GM19043 (cell line): ENCODE results near the gene OR4S1.
"Not testable (repeated sequence)": the region's sequence is repeated elsewhere in the genome, so short reads cannot be mapped to it uniquely, and the experiment has no call there.

Experiments
- ATAC-seq: cut with Tn5 transposase; IDR thresholded peaks from one replicate; pipeline ENCODE4 v1.9.1; 2021; ENCODE audit warnings: low read depth; ENCODE audit not compliant: unreplicated experiment

Gene OR4S1

DNA sequence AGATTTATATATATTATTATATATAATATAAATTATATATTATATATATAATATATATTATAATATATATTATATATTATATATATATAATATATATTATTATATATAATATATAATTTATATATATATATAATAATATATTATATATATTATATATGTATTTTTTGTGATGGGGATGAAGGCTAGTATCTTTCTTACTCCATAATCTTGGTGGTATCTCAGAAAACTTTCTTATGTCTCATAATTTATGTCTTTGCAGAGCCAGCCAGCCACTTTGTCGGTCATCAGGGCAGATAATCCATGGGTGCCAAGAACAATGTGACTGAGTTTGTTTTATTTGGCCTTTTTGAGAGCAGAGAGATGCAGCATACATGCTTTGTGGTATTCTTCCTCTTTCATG, at the start of gene OR4S1:
OR4S1 (plus strand) TSS at position 301 of the 400 bp plus-strand sequence; CDS start at position 301, 0 bp downstream.
- ATAC-seq: no peak

GRCh38 chr11:48261600-48261999, 44.4 kb upstream of the OR4S1 start:
- ATAC-seq: no peak

DNA sequence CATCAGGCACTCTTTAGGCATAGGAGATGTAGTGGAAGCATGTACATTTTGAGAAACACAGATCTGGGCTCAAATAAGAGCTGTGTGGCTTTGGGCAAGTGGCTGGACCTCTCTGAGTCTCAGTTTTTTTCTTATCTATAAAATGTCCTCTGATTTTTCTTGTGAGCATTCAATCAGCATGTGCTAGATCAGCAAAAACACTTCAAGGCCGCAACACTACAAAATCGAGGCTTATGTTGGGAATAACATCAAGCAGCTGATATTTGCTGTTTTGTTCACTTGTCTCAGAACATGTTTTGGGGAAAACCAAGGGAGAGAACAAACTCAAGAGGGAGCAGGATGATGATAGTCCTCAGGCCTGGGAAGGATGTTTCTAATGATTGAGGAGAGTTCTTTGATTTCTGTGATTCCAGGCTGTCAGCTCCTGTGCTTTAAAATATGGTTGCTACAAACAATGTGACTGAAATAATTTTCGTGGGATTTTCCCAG, 42.6 kb upstream of the OR4S1 start, which contains the start of gene OR4X1:
OR4X1 (plus strand) TSS at position 439 of the 489 bp plus-strand sequence; CDS start at position 439, 0 bp downstream.
- ATAC-seq: no peak

DNA sequence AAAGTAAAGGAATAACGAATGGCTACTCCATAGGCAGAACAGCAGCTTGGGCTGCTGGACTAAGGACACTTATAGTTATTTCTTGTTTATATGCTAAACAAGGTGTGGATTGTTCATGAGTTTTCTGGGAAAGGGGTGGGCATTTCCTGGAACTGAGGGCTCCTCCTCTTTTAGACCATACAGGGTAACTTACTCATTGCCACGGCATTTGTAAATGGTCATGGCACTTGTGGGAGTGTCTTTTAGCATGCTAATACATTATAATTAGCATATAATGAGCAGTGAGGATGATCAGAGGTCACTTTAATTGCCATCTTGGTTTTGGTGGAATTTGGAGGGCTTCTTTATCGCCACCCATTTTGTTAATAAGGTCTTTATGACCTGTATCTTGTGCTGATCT, 35.4 kb upstream of the OR4S1 start:
- no peak for ATAC-seq

GRCh38 chr11:48272606-48273005, 33.4 kb upstream of the OR4S1 start:
- no peak for ATAC-seq

GRCh38 chr11:48307760-48308386, 1.9 kb downstream of the OR4S1 start:
- ATAC-seq: peak; percentile 88

GRCh38 chr11:48313590-48313989, 7.6 kb downstream of the OR4S1 start:
- not testable (repeated sequence) for ATAC-seq

DNA sequence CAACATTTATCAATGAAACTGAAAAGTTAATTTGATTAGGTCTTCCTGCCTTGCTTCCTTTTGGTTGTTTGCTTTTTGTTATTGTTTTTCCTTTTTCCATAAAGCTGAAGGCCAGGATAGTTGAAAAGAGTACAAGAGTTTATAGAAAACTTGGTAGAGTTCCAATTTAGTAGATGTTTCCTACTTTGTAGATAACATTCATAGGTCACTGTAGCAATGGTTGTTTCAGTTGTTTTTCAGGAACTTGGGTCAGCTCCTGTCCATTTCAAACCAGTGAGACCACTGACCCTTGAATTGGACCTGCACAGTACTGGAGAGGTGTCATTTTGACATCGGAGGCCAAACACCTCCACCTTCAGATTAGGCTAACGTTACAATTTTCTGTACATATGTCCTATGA, 13.8 kb downstream of the OR4S1 start:
- ATAC-seq: not testable (repeated sequence)

DNA sequence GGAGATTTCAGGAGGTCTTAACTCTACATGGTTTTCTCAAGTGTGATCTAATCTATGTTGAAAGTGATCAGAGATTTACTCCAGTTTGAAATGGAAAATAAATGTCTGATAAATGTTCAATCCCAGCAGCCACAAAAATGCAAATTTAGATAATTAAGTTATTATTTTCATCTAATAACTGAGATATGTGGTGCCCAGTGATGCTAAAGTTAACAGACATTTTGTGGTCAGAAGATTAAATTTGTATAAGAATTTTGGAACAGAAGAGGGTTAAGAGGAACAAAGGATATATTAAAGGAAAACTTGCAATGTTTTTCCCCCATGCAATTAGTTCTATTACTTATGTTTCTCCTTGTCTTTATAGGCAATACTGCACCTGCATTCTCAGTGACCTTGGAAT, 18.6 kb downstream of the OR4S1 start, which contains the start of gene OR4C3:
OR4C3 (plus strand) TSS at position 301 of the 400 bp plus-strand sequence. CDS start 102 bp downstream, outside the sequence.
- ATAC-seq: not testable (repeated sequence)

DNA sequence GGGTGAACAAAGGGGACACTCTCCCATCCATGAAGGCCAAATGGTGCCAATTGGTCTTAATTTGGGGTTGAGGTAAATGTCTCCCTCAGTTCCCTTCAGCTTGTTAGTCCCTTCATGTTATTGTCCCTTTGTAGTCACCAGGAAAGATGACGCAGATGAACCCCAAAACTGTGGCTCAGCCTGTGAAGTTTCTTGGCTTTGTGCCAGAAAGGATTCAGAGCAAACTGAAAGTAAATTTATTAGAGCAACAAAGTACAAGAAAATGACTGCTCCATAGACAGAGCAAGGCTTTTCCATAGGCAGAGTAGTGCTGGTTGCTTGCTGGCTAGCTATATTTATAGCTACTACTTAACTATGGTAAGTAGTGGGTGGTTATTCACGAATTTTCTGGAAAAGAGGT, 35.4 kb downstream of the OR4S1 start:
- no peak for ATAC-seq

DNA sequence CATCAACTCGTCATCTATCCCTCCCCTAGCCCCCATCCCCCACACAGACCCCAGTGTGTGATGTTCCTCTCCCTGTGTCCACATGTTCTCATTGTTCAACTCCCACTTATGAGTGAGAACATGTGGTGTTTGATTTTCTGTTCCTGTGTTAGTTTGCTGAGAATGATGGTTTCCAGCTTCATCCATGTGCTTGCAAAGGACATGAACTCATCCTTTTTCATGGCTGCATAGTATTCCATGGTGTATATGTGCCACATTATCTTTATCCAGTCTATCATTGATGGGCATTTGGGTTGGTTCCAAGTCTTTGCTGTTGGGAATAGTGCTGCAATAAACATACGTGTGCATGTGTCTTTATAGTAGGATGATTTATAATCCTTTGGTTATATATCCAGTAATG, 36.5 kb downstream of the OR4S1 start:
- not testable (repeated sequence) for ATAC-seq

DNA sequence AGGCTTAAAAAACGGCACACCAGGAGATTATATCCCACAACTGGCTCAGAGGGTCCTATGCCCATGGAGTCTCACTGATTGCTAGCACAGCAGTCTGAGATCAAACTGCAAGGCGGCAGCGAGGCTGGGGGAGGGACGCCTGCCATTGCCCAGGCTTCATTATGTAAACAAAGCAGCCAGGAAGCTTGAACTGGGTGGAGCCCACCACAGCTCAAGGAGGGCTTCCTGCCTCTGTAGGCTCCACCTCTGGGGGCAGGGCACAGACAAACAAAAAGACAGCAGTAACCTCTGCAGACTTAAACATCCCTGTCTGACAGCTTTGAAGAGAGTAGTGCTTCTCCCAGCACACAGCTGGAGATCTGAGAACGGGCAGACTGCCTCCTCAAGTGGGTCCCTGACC, 40.3 kb downstream of the OR4S1 start:
- ATAC-seq: not testable (repeated sequence)

DNA sequence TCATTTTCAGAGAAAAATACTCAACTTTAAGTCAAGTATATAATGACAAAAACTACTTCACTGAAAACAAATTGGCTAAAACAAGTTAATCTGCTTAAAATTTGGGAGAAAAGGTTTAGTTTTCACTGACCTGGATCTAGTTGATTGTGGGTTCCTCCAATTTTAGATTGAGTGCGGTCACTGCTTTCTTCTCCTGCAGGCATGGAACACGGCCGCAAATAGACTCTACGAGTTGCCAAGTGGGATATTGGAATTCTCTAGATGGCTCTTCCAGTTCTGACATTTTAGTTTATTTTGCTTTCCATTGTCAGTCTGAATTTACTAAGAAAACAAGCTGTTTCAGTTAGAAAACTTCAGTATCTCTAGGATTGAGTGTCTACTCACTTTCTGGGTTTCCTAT, 48.0 kb downstream of the OR4S1 start:
- no peak for ATAC-seq

DNA sequence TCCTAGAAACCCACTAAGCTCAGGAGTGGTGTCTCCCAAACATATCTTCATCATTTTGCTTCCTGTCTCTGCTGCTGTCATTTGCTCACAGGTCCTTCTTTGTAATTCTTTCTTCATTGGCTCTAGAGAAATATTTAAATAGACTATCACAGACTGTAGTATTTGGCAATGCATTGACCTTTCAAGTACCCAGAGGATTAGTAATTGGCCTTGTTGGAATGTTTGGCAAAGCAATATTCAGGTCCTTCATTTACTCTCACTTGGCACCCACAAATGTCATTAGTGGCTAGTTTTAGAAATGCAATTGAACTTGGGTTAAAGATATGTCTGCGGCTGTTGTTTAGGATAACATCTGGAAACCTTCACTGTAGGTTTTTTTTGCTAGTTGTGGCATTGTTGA, 48.7 kb downstream of the OR4S1 start:
- no peak for ATAC-seq
